GM19463 (cell line): ENCODE data around the gene HTR1E.
A peak's percentile ranks its signal among the peaks of the same experiment; 100 is the strongest.
"Not testable (repeated sequence)": the region's sequence is repeated elsewhere in the genome, so short reads cannot be mapped to it uniquely, and the experiment has no call there.

Experiments used
- ATAC-seq: cut with Tn5 transposase; IDR thresholded peaks from one replicate; pipeline ENCODE4 v1.9.1; 2021; ENCODE audit warnings: mild to moderate bottlenecking, moderate library complexity; ENCODE audit not compliant: unreplicated experiment

HTR1E gene

GRCh38 chr6:86937219-86938079 is at the start of gene HTR1E:
HTR1E (plus strand) TSS chr6:86937528; CDS start chr6:87015335, 77,807 bp downstream.
- peak; percentile 70 for ATAC-seq

GRCh38 chr6:86888301-86888700 is 49.0 kb upstream of the HTR1E start:
- no peak for ATAC-seq

- ATAC-seq = not testable (repeated sequence)
Measured at GRCh38 chr6:86897265-86897664, 40.1 kb upstream of the HTR1E start.

- no peak for ATAC-seq
Measured at GRCh38 chr6:86913795-86914194, 23.5 kb upstream of the HTR1E start.

GRCh38 chr6:86916393-86916792 is 20.9 kb upstream of the HTR1E start:
- ATAC-seq = no peak

- not testable (repeated sequence) for ATAC-seq
Measured at GRCh38 chr6:86927138-86927537, 10.2 kb upstream of the HTR1E start.

- not testable (repeated sequence) for ATAC-seq
Measured at GRCh38 chr6:86927859-86928258, 9.5 kb upstream of the HTR1E start.

GRCh38 chr6:86934365-86934764 is 3.0 kb upstream of the HTR1E start:
- no peak for ATAC-seq

GRCh38 chr6:86936834-86937218 is 502 bp upstream of the HTR1E start:
- ATAC-seq = no peak

GRCh38 chr6:86938814-86939213 is 1.5 kb downstream of the HTR1E start:
- ATAC-seq = no peak

GRCh38 chr6:86941461-86941860 is 4.1 kb downstream of the HTR1E start:
- ATAC-seq = no peak

- ATAC-seq = no peak
Measured at GRCh38 chr6:86942769-86943516, 5.6 kb downstream of the HTR1E start.

GRCh38 chr6:86943819-86944407 is 6.6 kb downstream of the HTR1E start:
- no peak for ATAC-seq

- ATAC-seq = no peak
Measured at GRCh38 chr6:86949771-86950170, 12.4 kb downstream of the HTR1E start.

GRCh38 chr6:86952991-86953390 is 15.7 kb downstream of the HTR1E start:
- no peak for ATAC-seq

GRCh38 chr6:86959656-86960055 is 22.3 kb downstream of the HTR1E start:
- ATAC-seq = no peak

GRCh38 chr6:86961455-86962200 is 24.3 kb downstream of the HTR1E start:
- ATAC-seq = no peak

GRCh38 chr6:86963352-86963751 is 26.0 kb downstream of the HTR1E start:
- no peak for ATAC-seq

- ATAC-seq = no peak
Measured at GRCh38 chr6:86964029-86964579, 26.8 kb downstream of the HTR1E start.

- no peak for ATAC-seq
Measured at GRCh38 chr6:86966271-86966670, 28.9 kb downstream of the HTR1E start.

GRCh38 chr6:86969573-86969972 is 32.2 kb downstream of the HTR1E start:
- no peak for ATAC-seq
